Endothelial cell (in vitro differentiated cells): ENCODE data around the gene WNK2. TPM values are rescaled to one million over a fixed set of nuclear protein-coding genes. Genes with fewer than 3 reads are reported as not detected.

Source experiments
- DNase-seq: peaks from one replicate; pipeline ENCODE4 v3.0.0; 2021; ENCODE audit warnings: low spot score
- H3K27ac Mint-ChIP-seq: one replicate; pipeline ENCODE4 v1.8.0; 2021; ENCODE audit warnings: mixed read lengths, inconsistent platforms; ENCODE audit not compliant: unreplicated experiment
- H3K27me3 Mint-ChIP-seq: one replicate; pipeline ENCODE4 v1.8.0; 2021; ENCODE audit warnings: mild to moderate bottlenecking, moderate library complexity, mixed read lengths, inconsistent platforms; ENCODE audit not compliant: unreplicated experiment
- H3K36me3 Mint-ChIP-seq: one replicate; pipeline ENCODE4 v1.8.0; 2021; ENCODE audit warnings: mild to moderate bottlenecking, low read depth, mixed read lengths, inconsistent platforms; ENCODE audit not compliant: unreplicated experiment
- H3K4me1 Mint-ChIP-seq: one replicate; pipeline ENCODE4 v1.8.0; 2021; ENCODE audit warnings: mild to moderate bottlenecking, mixed read lengths, inconsistent platforms; ENCODE audit not compliant: unreplicated experiment
- H3K4me3 Mint-ChIP-seq: one replicate; pipeline ENCODE4 v1.8.0; 2021; ENCODE audit warnings: mild to moderate bottlenecking, mixed read lengths, inconsistent platforms; ENCODE audit not compliant: unreplicated experiment
- H3K9me3 Mint-ChIP-seq: one replicate; pipeline ENCODE4 v1.8.0; 2021; ENCODE audit warnings: mixed read lengths, inconsistent platforms; ENCODE audit not compliant: unreplicated experiment
- total RNA-seq: library from RNA; stranded (reverse); fragmentation: NEBNext Ultra II Directional; extraction: Animal tissue kit (Norgen Biotek cat#: 25700); gene quantifications from one replicate; pipeline ENCODE4 v1.2.1, GENCODE V29; 2021; ENCODE audit not compliant: unreplicated experiment
- TF ChIP-seq, protein P1 (sequence below): fragments of 200-600 bp; sonication (generic); IDR thresholded peaks from one replicate; pipeline ENCODE4 v1.5.0; 2021; ENCODE audit warnings: antibody characterized with exemption; ENCODE audit not compliant: unreplicated experiment

The WNK2 gene
- total RNA-seq, 1 donor from 2014 or later, result 0.82 TPM

DNA sequence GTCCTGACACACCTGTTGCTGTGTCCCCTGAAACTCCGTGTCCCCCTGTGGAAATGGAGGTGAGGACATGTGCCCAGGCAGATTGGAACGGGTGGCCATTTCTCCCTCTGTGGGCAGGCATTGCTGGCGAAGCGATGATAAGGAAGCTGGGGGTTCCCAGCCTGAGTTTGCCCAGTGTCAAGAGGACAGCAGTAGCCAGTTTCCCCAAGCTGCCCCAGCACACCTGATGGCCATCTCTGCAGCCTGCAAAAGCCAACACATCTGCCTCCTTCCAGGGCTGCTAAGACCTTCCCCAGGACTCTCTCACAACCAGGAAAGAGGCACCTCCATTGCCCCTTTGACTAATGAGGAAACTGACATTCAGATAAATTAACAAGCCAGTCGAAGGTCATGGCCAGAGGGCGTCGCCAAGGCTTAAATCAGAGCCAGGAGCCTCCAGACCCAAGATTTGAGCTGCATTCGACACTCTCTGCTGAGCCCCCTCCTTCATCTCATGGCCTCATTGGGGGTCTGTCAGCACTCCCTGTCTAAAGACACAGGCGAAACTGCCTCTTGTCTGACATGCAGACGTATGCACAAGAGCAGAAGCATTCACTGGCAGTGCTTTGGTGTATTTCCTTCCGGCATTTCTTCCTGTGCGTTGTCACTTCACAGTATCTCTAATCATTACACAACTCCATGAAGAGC lies 10.4 kb upstream of the WNK2 start:
- no peak for DNase-seq
- TF ChIP-seq, protein P1, sequence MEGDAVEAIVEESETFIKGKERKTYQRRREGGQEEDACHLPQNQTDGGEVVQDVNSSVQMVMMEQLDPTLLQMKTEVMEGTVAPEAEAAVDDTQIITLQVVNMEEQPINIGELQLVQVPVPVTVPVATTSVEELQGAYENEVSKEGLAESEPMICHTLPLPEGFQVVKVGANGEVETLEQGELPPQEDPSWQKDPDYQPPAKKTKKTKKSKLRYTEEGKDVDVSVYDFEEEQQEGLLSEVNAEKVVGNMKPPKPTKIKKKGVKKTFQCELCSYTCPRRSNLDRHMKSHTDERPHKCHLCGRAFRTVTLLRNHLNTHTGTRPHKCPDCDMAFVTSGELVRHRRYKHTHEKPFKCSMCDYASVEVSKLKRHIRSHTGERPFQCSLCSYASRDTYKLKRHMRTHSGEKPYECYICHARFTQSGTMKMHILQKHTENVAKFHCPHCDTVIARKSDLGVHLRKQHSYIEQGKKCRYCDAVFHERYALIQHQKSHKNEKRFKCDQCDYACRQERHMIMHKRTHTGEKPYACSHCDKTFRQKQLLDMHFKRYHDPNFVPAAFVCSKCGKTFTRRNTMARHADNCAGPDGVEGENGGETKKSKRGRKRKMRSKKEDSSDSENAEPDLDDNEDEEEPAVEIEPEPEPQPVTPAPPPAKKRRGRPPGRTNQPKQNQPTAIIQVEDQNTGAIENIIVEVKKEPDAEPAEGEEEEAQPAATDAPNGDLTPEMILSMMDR, result no peak
- Mint-ChIP-seq H3K4me3 (no peak overlapping the region), H3K27ac (no peak overlapping the region), H3K9me3 (no peaks in the 10 kb centered on the region), H3K4me1 (no peaks in the 10 kb centered on the region), H3K36me3 (no peaks in the 10 kb centered on the region), H3K27me3 (peaks cover 3% of the 10 kb centered on the region)

DNA sequence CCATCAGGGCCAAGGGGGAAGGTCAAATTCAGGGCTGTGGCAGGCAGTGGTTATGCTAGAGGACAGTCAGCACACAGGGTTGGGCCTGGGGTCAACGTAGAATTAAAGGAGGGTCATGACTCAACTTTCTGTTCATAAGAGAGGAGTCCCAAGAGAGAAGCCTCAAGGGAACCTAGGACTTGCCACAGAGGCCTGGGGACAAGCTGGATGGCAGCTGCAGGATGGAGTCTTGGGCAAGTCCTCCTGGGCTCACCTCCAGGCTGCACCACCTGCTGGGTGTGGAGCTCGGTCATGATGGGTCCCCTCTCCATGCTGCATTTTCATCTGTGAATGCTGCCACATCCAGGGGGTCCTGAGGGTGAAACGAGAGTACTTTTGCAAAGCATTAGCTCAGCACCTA lies 9.0 kb upstream of the WNK2 start:
- peaks cover 3% of the 10 kb centered on the region for H3K27me3 Mint-ChIP-seq
- H3K27ac Mint-ChIP-seq, result no peak overlapping the region
- H3K4me1 Mint-ChIP-seq, result no peaks in the 10 kb centered on the region
- H3K4me3 Mint-ChIP-seq, result no peak overlapping the region
- TF ChIP-seq, protein P1, result no peak
- no peak for DNase-seq
- H3K36me3 Mint-ChIP-seq, result no peaks in the 10 kb centered on the region
- H3K9me3 Mint-ChIP-seq, result no peaks in the 10 kb centered on the region

DNA sequence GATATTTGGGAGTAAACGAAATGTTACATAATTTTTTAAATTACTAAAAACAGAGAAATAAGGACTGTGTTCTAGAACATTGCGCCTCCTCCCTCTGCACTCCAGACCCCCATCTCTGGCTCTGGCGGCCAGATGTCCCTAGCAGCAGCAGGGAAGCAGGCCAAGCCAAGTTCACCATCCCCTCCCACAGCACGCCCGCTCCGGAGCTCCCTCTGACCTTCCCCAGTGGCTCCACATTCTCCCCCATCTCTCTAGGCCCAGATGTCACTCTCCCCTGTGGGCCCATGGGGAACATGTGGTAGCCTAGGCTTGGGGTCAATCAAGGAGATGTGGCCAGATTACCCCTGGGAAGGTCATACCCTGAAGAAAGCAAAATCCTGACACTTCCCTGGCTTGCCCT lies 6.3 kb upstream of the WNK2 start:
- no peak overlapping the region for H3K4me3 Mint-ChIP-seq
- no peak overlapping the region for H3K27ac Mint-ChIP-seq
- H3K9me3 Mint-ChIP-seq, result no peaks in the 10 kb centered on the region
- TF ChIP-seq, protein P1, result no peak
- H3K4me1 Mint-ChIP-seq, result no peaks in the 10 kb centered on the region
- peaks cover 8% of the 10 kb centered on the region for H3K27me3 Mint-ChIP-seq
- DNase-seq, result no peak
- H3K36me3 Mint-ChIP-seq, result peaks cover 4% of the 10 kb centered on the region

DNA sequence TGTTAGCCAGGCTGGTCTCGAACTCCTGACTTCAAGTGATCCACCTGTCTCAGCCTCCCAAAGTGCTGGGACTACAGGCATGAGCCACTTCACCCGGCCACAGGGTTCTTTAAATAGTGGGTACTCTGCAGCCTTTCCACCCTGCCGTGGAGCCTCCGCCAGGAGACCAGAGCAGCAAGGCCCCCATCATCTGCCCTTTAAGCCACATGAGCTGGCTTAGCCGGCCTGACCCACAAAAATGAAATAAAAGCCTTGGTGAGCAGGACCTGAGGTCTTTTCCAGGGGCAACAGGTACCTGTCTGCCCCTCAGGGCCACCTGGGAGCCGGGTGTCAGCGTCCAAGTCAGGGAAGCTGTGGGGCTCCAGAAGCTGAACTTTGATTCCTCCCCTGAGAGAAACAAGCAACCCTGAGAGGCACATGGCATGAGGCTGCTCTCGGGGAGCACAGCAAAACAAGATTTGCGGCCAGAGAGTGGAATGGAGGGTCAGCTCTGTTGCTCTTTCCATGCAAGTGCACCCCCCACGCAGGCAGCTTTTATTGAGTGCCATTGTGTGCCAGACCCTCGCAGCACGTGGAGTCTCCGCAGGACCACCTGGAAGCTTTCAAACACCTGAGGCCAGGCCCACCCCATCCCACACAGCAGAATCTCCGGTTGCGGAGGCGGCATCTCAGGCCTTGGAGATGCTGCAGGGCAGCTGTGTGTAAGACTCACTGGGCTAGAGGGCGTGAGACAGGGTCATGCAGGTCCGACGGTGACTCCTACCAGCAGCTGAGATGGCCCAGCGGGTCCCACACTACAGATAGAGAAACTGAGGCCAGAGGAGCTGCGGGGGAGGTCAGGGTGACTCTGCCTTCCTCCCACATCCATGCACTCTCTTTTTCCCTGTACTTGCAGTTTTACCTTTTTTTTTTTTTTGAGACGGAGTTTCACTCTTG lies 4.8 kb upstream of the WNK2 start:
- peaks cover 11% of the 10 kb centered on the region for H3K27me3 Mint-ChIP-seq
- TF ChIP-seq, protein P1, result no peak
- no peaks in the 10 kb centered on the region for H3K9me3 Mint-ChIP-seq
- H3K4me3 Mint-ChIP-seq, result no peak overlapping the region
- H3K27ac Mint-ChIP-seq, result no peak overlapping the region
- peaks cover 4% of the 10 kb centered on the region for H3K36me3 Mint-ChIP-seq
- no peak for DNase-seq
- H3K4me1 Mint-ChIP-seq, result no peaks in the 10 kb centered on the region

DNA sequence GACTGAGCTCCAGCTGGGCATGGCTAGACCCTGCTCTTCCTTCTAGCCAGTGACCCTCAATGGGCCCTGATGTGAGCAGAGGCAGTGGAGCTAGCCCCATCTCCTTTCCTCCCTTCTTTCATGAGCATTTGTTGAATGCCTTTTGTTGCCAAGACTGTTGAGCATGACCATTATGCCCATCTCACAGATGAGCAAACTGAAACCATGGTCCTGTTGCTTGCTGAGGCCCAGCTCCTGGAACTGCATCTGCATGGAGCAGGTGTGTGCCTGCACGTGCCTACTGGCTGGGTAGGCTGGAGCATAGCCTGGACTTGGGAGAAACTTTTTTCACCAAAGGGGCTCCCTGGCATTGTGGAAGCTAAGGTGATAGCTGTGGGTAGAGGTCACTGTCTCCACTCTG lies 3.0 kb upstream of the WNK2 start:
- Mint-ChIP-seq H3K27me3 (peaks cover 12% of the 10 kb centered on the region), H3K27ac (no peak overlapping the region), H3K4me1 (no peaks in the 10 kb centered on the region), H3K36me3 (peaks cover 4% of the 10 kb centered on the region), H3K9me3 (no peaks in the 10 kb centered on the region), H3K4me3 (no peak overlapping the region)
- TF ChIP-seq, protein P1, result no peak
- no peak for DNase-seq
